K562 treated with DMSO at 1 percent for 12 hours (cell line): Measurements from ENCODE around the gene F11. TPM values are rescaled to one million over a fixed set of nuclear protein-coding genes. Genes with fewer than 3 reads are reported as not detected.

Source experiments
- total RNA-seq: library from RNA; unstranded; fragments of 300-600 nt; gene quantifications from 2 replicates; pipeline ENCODE4 v1.2.3, GENCODE V29; 2022; ENCODE audit not compliant: insufficient read depth

The F11 gene
- total RNA-seq, result not detected in 2 replicates

DNA sequence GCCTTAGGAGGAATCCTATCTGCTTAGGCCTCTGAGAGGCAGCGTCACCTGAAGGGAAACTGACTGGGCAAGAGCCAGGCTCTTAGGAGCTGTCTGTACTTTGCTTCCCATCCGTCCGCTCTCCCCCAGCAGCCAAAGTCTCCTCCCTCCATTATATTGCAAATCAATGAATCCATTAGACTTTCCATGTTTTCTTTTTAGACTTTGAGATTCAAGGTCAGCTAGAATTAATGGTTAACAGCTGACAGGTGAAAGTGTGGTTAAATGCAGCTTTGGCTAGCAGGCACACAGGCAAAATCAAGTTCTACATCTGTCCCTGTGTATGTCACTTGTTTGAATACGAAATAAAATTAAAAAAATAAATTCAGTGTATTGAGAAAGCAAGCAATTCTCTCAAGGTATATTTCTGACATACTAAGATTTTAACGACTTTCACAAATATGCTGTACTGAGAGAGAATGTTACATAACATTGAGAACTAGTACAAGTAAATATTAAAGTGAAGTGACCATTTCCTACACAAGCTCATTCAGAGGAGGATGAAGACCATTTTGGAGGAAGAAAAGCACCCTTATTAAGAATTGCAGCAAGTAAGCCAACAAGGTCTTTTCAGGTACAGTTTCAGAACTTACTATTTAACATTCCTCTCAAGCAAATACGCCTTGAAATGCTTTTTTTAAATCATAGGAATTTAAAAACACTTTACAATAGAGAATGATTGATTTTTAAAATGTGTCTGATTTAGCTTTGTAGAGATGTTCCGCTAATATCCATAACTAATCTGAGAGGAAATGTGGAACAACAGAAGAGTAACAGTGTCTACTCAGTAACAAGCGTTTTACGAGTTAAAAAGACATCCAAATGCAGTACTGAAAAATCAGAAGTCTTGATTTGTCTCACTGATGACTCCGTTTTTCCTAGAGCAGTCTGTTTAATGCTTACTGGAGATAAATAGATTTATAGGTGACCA, at the start of gene F11:
F11 (plus strand) TSS at position 507 of the 970 bp plus-strand sequence. CDS start 948 bp downstream, outside the sequence.

DNA sequence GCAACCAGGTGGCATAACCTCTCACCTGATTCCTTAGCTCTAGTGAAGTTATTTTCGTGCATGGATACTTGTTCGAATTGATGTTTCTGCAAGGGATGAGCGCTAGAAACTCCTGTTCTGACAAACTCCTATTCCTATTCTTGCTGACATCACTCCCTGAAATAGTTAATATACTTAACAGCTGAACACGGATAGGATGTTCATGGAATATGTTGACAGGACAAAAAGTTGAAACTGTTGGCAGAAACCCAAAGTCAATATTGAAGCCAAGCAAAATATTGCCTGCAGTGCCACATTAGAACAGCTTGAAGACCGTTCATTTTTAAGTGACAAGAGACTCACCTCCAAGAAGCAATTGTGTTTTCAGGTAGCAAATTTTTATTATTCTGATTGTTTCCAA, 38.8 kb upstream of the F11 start, which contains the start of gene KLKB1:
KLKB1 (plus strand) TSS at position 287 of the 400 bp plus-strand sequence. CDS start 689 bp downstream, outside the sequence.

Other genes with a start within 250 kb of the F11 start
- gene TLR3, start 197.0 kb upstream of the F11 start, total RNA-seq, result 0.35 TPM in 1 of 2 replicates, not detected in the other
- gene FAM149A, start 161.5 kb upstream of the F11 start, total RNA-seq, result not detected in 2 replicates
- gene CYP4V2, start 74.6 kb upstream of the F11 start, total RNA-seq, result 3.3 and 8.8 TPM in 2 replicates
- gene KLKB1, start 38.7 kb upstream of the F11 start, total RNA-seq, result not detected in 2 replicates